NCI-H1105 treated with DMSO at 0.1 percent for 48 hours (cell line): ENCODE data around the gene RNF123.

Experiments
- DNase-seq: peaks from one replicate; lab custom pipeline; 2025; lab: John Stamatoyannopoulos, UW

RNF123 gene

DNA sequence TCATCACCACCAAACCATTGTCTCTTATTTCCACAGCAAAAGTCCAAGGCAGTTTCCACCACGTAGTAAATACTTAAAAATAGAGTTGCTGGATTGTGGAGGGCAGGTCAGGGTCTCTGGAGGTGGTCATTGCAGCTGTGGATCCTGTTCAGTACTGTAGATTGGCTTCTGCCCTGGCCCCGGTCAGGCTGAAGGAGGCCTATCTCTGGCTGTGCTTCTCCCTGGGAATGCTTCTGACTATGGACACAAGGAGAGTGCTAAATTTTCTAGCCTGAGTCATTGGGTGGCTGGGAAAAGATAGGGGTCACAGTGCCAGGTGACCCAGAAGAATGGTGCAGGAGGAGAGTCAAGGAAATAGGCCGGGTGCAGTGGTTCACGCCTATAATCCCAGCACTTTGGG lies 60.7 kb downstream of the RNF123 start:
- DNase-seq: no peak

DNA sequence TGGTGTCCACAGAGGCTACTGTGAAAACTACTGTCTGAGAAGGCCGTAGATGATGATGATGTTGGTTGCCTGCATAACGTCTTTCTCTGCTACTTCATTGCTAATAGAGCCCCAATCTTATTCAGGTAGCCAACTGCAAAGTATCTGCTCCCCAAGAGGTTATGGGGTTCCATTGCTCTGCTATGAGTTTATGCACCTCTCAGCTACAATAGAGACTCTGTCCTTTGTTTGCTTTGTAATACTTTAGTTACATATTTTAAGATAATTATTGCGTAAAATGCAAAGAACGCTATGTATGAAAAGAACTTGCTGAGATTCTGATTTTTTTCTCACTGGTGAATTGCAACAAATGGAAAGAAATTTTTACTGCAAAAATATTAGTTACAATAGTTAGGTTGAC lies 62.1 kb downstream of the RNF123 start:
- DNase-seq: no peak

DNA sequence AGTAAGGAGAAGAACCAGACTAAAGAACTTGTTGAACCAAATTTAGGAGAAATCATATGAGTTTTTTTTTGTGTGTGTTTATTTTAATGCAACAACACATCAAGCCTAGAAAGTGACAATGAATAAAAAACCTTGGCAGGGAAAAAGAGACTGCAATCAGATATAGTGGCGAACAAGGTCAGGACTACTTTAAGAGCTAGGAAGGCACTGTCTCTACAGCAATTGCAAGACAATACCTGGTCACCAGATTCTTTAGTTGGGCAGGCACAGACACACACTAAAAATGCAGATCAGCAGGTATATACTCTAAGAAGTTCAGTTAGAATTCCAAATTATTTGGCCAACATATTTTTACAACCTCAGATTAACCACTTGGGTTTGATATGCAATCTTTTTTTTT lies 65.2 kb downstream of the RNF123 start:
- no peak for DNase-seq

DNA sequence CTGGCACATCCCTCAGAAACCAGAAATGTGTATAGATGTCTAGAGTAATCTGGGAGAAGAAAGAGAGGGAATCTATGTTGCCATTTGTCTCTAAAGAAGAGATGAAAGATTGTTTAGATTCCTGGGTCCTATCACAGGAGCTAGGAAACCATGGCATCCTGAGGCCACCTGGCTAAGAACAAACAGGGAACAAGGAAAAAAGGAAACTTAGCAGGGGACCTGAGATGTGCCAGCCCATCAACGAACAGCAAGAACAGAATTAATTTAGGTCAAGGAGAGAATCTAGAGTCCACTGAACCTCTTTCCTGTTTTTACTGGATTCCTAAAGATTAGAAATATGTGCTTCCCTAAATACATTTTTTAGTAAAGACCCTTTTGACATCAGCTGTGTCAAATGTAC lies 66.7 kb downstream of the RNF123 start:
- no peak for DNase-seq

DNA sequence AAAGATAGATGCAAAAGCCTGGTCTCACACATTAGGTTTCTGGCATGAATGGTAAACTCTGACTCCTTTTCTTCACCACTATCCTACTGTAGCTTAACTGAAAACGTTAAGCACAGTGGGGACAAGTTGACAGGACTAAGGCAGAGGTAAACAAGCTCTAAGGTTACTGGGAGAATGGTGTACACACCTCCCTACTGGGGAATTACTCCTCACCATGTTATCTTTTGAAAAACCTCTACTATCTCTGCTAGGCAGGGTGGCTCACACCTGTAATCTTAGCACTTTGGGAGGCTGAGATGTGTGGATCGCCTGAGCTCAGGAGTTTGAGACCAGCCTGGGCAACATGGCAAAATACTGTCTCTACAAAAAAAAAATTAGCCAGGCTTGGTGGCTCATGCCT lies 67.8 kb downstream of the RNF123 start:
- DNase-seq: no peak

DNA sequence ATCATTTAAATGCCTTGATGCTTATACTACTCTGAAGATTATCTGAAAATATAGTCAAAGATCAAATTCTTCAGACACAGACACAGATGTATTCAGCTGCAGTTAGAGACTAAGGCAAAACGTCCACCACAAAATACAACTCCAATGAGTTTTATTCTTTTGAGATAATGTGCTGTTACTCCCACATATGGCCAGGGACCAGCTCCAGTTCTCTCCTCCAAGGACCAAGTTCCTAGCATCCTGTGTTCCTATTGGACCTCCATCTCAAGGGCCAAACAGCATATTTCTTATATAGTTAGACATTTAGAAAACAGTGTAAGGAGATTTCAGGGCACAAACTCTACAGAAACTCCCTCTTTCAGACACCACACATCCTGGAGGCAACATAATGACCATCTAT lies 69.9 kb downstream of the RNF123 start:
- no peak for DNase-seq

DNA sequence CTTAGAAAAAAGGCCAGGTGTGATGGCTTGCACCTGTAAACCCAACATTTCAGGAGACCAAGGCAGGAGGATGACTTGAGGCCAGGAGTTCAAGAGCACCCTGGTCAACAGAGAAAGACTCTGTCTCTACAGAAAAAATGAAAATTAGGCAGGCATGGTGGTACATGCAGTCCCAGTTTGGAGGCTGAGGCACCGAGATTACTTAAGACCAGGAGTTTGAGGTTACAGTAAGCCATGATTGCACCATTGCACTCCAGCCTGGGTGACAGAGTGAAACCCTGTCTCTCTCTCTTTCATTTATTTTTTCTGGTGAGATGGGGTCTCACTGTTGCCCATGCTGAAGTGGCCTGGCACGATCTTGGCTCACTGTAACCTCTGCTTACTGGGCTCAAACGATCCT lies 72.3 kb downstream of the RNF123 start:
- no peak for DNase-seq

DNA sequence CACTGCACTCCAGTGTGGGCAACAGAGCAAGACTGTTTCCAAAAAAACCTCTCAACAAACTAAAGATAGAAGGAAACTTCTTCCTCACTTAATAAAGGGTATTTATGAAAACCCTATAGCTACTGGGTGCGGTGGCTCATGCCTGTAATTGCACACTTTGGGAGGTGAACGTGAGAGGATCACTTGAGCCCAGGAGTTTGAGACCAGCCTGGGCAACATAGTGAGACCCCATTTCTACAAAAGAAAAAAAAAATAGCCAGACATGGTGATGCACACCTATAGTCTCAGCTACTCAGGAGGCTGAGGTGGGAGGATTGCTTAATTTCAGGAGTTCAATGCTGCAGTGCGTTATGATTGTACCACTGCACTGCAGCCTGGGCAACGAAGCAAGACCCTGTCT lies 74.6 kb downstream of the RNF123 start:
- no peak for DNase-seq

- no peak for DNase-seq
Observed at GRCh38 chr3:49769286-49769915, 80.0 kb downstream of the RNF123 start.

DNA sequence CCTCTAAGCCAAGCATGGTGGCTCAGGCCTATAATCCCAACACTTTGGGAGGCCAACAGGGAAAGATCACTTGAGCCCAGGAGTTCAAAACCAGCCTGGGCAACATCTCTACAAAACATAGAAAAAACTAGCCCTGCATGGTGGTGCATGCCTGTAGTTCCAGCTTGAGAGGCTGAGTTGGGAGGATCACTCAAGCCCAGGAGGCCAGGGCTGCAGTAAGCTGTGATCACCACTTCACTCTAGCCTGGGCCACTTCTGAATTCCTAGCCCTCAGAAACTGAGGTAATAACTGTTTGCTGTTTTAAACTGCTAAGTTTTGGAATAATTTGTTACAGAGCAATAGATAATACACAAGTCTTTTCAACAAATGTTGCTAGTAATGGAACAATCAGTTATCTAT lies 80.6 kb downstream of the RNF123 start:
- DNase-seq: no peak
